Inflammatory macrophage (primary cell): ENCODE measurements around the gene TFEC.
A peak's percentile ranks its signal among the peaks of the same experiment; 100 is the strongest.
"Not testable (repeated sequence)": the region's sequence is repeated elsewhere in the genome, so short reads cannot be mapped to it uniquely, and the experiment has no call there.

Experiments
- DNase-seq, 2 donors: peaks; one replicate each; pipeline ENCODE4 v3.0.0-alpha.2; 2020 to 2022
- total RNA-seq, 18 experiments: gene quantifications; one replicate each; lab custom pipeline; 2026; ENCODE audit warnings: mixed read lengths in 6 of 18, inconsistent platforms in 2 of 18; lab: John Stamatoyannopoulos, UW

The TFEC gene
- 140 to 546 (median 334) reads per million in 18 experiments for total RNA-seq

- DNase-seq: peak; percentile 84 to 88
Observed at GRCh38 chr7:116030651-116031276, at the start of gene TFEC. TFEC (minus strand) TSS chr7:116030763; CDS start chr7:115984441, 46,322 bp downstream.

GRCh38 chr7:116075351-116076145 is 45.0 kb upstream of the TFEC start:
- peak in 1 of 2 donors; percentile 68 for DNase-seq

- DNase-seq: no peak
Observed at GRCh38 chr7:116071629-116072028, 41.1 kb upstream of the TFEC start.

- no peak for DNase-seq
Observed at GRCh38 chr7:116064179-116064578, 33.6 kb upstream of the TFEC start.

GRCh38 chr7:116062666-116063065 is 32.1 kb upstream of the TFEC start:
- DNase-seq: no peak

- no peak for DNase-seq
Observed at GRCh38 chr7:116052006-116052405, 21.4 kb upstream of the TFEC start.

- DNase-seq: not testable (repeated sequence)
Observed at GRCh38 chr7:116047261-116047660, 16.7 kb upstream of the TFEC start.

- no peak for DNase-seq
Observed at GRCh38 chr7:116045532-116045931, 15.0 kb upstream of the TFEC start.

- no peak for DNase-seq
Observed at GRCh38 chr7:116041615-116042014, 11.1 kb upstream of the TFEC start.

- DNase-seq: peak in 1 of 2 donors; percentile 62
Observed at GRCh38 chr7:116037401-116037800, 6.8 kb upstream of the TFEC start.

- no peak for DNase-seq
Observed at GRCh38 chr7:116034411-116034810, 3.8 kb upstream of the TFEC start.

- no peak for DNase-seq
Observed at GRCh38 chr7:116032886-116033285, 2.3 kb upstream of the TFEC start.

- DNase-seq: peak in 1 of 2 donors; percentile 36
Observed at GRCh38 chr7:116028787-116029186, 1.8 kb downstream of the TFEC start.

- peak in 1 of 2 donors; percentile 27 for DNase-seq
Observed at GRCh38 chr7:116027786-116028185, 2.8 kb downstream of the TFEC start.

GRCh38 chr7:116024826-116025809 is 5.4 kb downstream of the TFEC start:
- DNase-seq: peak; percentile 80 to 82

- DNase-seq: no peak
Observed at GRCh38 chr7:116021237-116021636, 9.3 kb downstream of the TFEC start.

GRCh38 chr7:116018731-116019130 is 11.8 kb downstream of the TFEC start:
- DNase-seq: no peak

GRCh38 chr7:116013675-116014074 is 16.9 kb downstream of the TFEC start:
- DNase-seq: peak; percentile 23 to 71

- DNase-seq: no peak
Observed at GRCh38 chr7:116011584-116011983, 19.0 kb downstream of the TFEC start.

- peak in 1 of 2 donors; percentile 47 for DNase-seq
Observed at GRCh38 chr7:116004762-116005161, 25.8 kb downstream of the TFEC start.

- DNase-seq: no peak
Observed at GRCh38 chr7:115997221-115997620, 33.3 kb downstream of the TFEC start.

GRCh38 chr7:115995701-115996100 is 34.9 kb downstream of the TFEC start:
- DNase-seq: no peak

- DNase-seq: no peak
Observed at GRCh38 chr7:115988401-115988800, 42.2 kb downstream of the TFEC start.
